MCF 10A (cell line): ENCODE data around the gene ITGB5. TPM values are rescaled to one million over a fixed set of nuclear protein-coding genes. Genes with fewer than 3 reads are reported as not detected.
A peak's percentile ranks its signal among the peaks of the same experiment; 100 is the strongest.

Experiments
- BruUV-seq: library from RNA; stranded (reverse); fragments of 400-500 nt; replicated peaks from 2 replicates; lab custom pipeline; 2021; lab: Mats Ljungman, UMichigan
- CTCF ChIA-PET: fragments of 300-600 bp; sonication (Branson Sonifier 250); formaldehyde crosslinking; extraction: SDS; loops from one replicate; lab custom pipeline; 2021; ENCODE audit warnings: antibody characterized with exemption, inconsistent platforms; lab: Yijun Ruan, JAX
- POLR2A ChIA-PET: fragments of 300-600, 350-650 bp; sonication (Branson Sonifier 250); formaldehyde crosslinking; extraction: SDS; loops from one replicate; lab custom pipeline; 2020; ENCODE audit warnings: antibody characterized with exemption, inconsistent platforms; lab: Yijun Ruan, JAX
- DNase-seq: peaks from one replicate; pipeline ENCODE4 v3.0.0-alpha.2; 2018; ENCODE audit not compliant: unreplicated experiment
- H3K27ac Mint-ChIP-seq: one replicate; pipeline ENCODE4 v1.8.0; 2022; ENCODE audit warnings: mild to moderate bottlenecking, low read depth, mixed read lengths; ENCODE audit not compliant: unreplicated experiment
- H3K27me3 Mint-ChIP-seq: one replicate; pipeline ENCODE4 v1.8.0; 2022; ENCODE audit warnings: mixed read lengths; ENCODE audit not compliant: insufficient read depth, unreplicated experiment
- H3K36me3 Mint-ChIP-seq: one replicate; pipeline ENCODE4 v1.8.0; 2022; ENCODE audit warnings: mild to moderate bottlenecking, moderate library complexity, mixed read lengths; ENCODE audit not compliant: insufficient read depth, unreplicated experiment
- H3K4me1 Mint-ChIP-seq: one replicate; pipeline ENCODE4 v1.8.0; 2022; ENCODE audit warnings: mixed read lengths; ENCODE audit not compliant: insufficient read depth, unreplicated experiment
- H3K4me3 Mint-ChIP-seq: one replicate; pipeline ENCODE4 v1.8.0; 2022; ENCODE audit warnings: mild to moderate bottlenecking, moderate library complexity, mixed read lengths; ENCODE audit not compliant: unreplicated experiment
- H3K9me3 Mint-ChIP-seq: one replicate; pipeline ENCODE4 v1.8.0; 2022; ENCODE audit warnings: mixed read lengths; ENCODE audit not compliant: unreplicated experiment
- CTCF ChIP-seq: fragments of 200-600 bp; IDR thresholded peaks from one replicate; pipeline ENCODE4 v1.8.0; 2022; ENCODE audit warnings: antibody characterized with exemption, mild to moderate bottlenecking; ENCODE audit not compliant: unreplicated experiment
- intact Hi-C: fragments of 100-400 bp; cut with micrococcal nuclease; formaldehyde crosslinking; loops from 2 replicates; pipeline ENCODE4 v1.14.1; 2022
- total RNA-seq: library from RNA; stranded (reverse); gene quantifications from 2 replicates; pipeline ENCODE4 v1.2.3, GENCODE V29; 2022

Gene ITGB5
- total RNA-seq, 1 experiment from 2014 or later: 101 TPM

GRCh38 chr3:124847051-124847450, 40.1 kb downstream of the ITGB5 start:
- intact Hi-C loops: loop anchor here (5.0 kb wide), 1 partner anchor 55 kb away; no protein-coding TSS in a partner anchor
- no peak for DNase-seq
- CTCF ChIA-PET: no interaction called here
- peaks cover 19% of the 10 kb centered on the region for H3K4me1 Mint-ChIP-seq
- TF ChIP-seq CTCF: no peak
- no peaks in the 10 kb centered on the region for H3K27me3 Mint-ChIP-seq
- POLR2A ChIA-PET: interaction anchor here (2.4 to 2.5 kb wide), 2 partner anchors 10 kb away, joined by 7 to 11 read pairs; no protein-coding TSS in a partner anchor
- no peaks in the 10 kb centered on the region for H3K9me3 Mint-ChIP-seq
- H3K27ac Mint-ChIP-seq: no peak overlapping the region
- no peak overlapping the region for H3K4me3 Mint-ChIP-seq
- peaks cover 26% of the 10 kb centered on the region for H3K36me3 Mint-ChIP-seq
- no TSS peak for BruUV-seq

- CTCF ChIA-PET: interaction anchor here (0.6 to 2.1 kb wide), 6 partner anchors 11 to 738 kb away, joined by 3 to 17 read pairs (median 3); no protein-coding TSS in a partner anchor
- no peak overlapping the region for H3K27ac Mint-ChIP-seq
- H3K27me3 Mint-ChIP-seq: no peaks in the 10 kb centered on the region
- peaks cover 17% of the 10 kb centered on the region for H3K4me1 Mint-ChIP-seq
- H3K9me3 Mint-ChIP-seq: no peaks in the 10 kb centered on the region
- peak; percentile 84 for DNase-seq
- no peak overlapping the region for H3K4me3 Mint-ChIP-seq
- POLR2A ChIA-PET: interaction anchor here (1.2 to 2.5 kb wide), 10 partner anchors 9 to 59 kb away, joined by 3 to 26 read pairs (median 6); partner anchors contain the start of gene ITGB5
- intact Hi-C loops: loop anchor here (5.0 kb wide), 1 partner anchor 54 kb away; no protein-coding TSS in a partner anchor
- no peak for TF ChIP-seq CTCF
- H3K36me3 Mint-ChIP-seq: peaks cover 26% of the 10 kb centered on the region
- no TSS peak for BruUV-seq
These were observed 41.0 kb downstream of the ITGB5 start for GRCh38 chr3:124846189-124846588.

GRCh38 chr3:124845406-124845805, 41.8 kb downstream of the ITGB5 start:
- no TSS peak for BruUV-seq
- peaks cover 32% of the 10 kb centered on the region for H3K36me3 Mint-ChIP-seq
- peaks cover 14% of the 10 kb centered on the region for H3K4me1 Mint-ChIP-seq
- ChIA-PET POLR2A (interaction anchor here (0.8 to 2.5 kb wide), 14 partner anchors 8 to 59 kb away, joined by 3 to 26 read pairs (median 5); partner anchors contain the start of gene ITGB5), CTCF (interaction anchor here (0.5 to 2.2 kb wide), 17 partner anchors 10 to 357 kb away, joined by 3 to 17 read pairs (median 4); partner anchors contain the start of gene ITGB5)
- no peaks in the 10 kb centered on the region for H3K27me3 Mint-ChIP-seq
- no peaks in the 10 kb centered on the region for H3K9me3 Mint-ChIP-seq
- peak overlapping the region; percentile 12 for H3K4me3 Mint-ChIP-seq
- TF ChIP-seq CTCF: no peak
- peak overlapping the region; percentile 71 for H3K27ac Mint-ChIP-seq
- intact Hi-C loops: loop anchor here (5.0 kb wide), 1 partner anchor 53 kb away; no protein-coding TSS in a partner anchor
- peak; percentile 87 for DNase-seq

GRCh38 chr3:124843506-124844177, 43.5 kb downstream of the ITGB5 start:
- no peaks in the 10 kb centered on the region for H3K9me3 Mint-ChIP-seq
- peaks cover 32% of the 10 kb centered on the region for H3K36me3 Mint-ChIP-seq
- ChIA-PET CTCF (interaction anchor here (0.7 to 2.4 kb wide), 7 partner anchors 14 to 57 kb away, joined by 3 to 11 read pairs (median 5); no protein-coding TSS in a partner anchor), POLR2A (interaction anchor here (0.6 to 1.0 kb wide), 2 partner anchors 12 to 16 kb away, joined by 3 to 4 read pairs; no protein-coding TSS in a partner anchor)
- no TSS peak for BruUV-seq
- H3K27me3 Mint-ChIP-seq: no peaks in the 10 kb centered on the region
- H3K27ac Mint-ChIP-seq: no peak overlapping the region
- peaks cover 14% of the 10 kb centered on the region for H3K4me1 Mint-ChIP-seq
- intact Hi-C loops: no loop called here
- DNase-seq: no peak
- H3K4me3 Mint-ChIP-seq: no peak overlapping the region
- no peak for TF ChIP-seq CTCF
